HEK293 (cell line): ENCODE data around the gene KRTAP4-12.
"Not testable (repeated sequence)": the region's sequence is repeated elsewhere in the genome, so short reads cannot be mapped to it uniquely, and the experiment has no call there.

Source experiments
- CTCF ChIA-PET: fragments of 350-600 bp; formaldehyde crosslinking; extraction: SDS; loops from one replicate; lab custom pipeline; 2021; ENCODE audit warnings: antibody characterized with exemption; lab: Yijun Ruan, JAX
- POLR2A ChIA-PET: fragments of 300-600 bp; formaldehyde crosslinking; extraction: SDS; loops from one replicate; lab custom pipeline; 2020; ENCODE audit warnings: antibody characterized with exemption, inconsistent platforms; lab: Yijun Ruan, JAX
- H3K27ac ChIP-seq: fragments of 200-500 bp; sonication (Bioruptor generic); 2 replicates; pipeline ENCODE4 v1.5.1; 2014; ENCODE audit warnings: low read depth, low read length, control low read depth, inconsistent platforms; ENCODE audit errors: extremely low read depth
- H3K36me3 ChIP-seq, 2 experiments: fragments of 200-500 bp in 1 of 2; sonication (Bioruptor generic) in 1 of 2; 1 replicate in 1 of 2; 2 replicates in 1 of 2; pipeline ENCODE4 v1.5.1; 2014 to 2017; ENCODE audit warnings: inconsistent platforms in 2 of 2, low read length in 2 of 2; ENCODE audit not compliant: control insufficient read depth in 2 of 2, insufficient read depth in 1 of 2
- H3K4me1 ChIP-seq: fragments of 200-500 bp; sonication (Bioruptor generic); 2 replicates; pipeline ENCODE4 v1.5.1; 2014; ENCODE audit warnings: mild to moderate bottlenecking, low read length, inconsistent platforms; ENCODE audit not compliant: control insufficient read depth, insufficient read depth
- H3K4me3 ChIP-seq: 2 replicates; pipeline ENCODE4 v1.5.1; 2011; ENCODE audit warnings: low read depth, mild to moderate bottlenecking, control low read depth, low read length, moderate library complexity
- H3K9me3 ChIP-seq: fragments of 200-500 bp; sonication (Bioruptor generic); 2 replicates; pipeline ENCODE4 v1.5.1; 2014; ENCODE audit warnings: low read depth, low read length, inconsistent platforms; ENCODE audit not compliant: control insufficient read depth, insufficient read depth
- FEZF1 ChIP-seq: fragments of 450-650 bp; formaldehyde crosslinking; IDR thresholded peaks from 2 replicates; pipeline ENCODE4 v1.5.1; 2016; ENCODE audit warnings: missing biosample characterization, missing genetic modification characterization
- SCRT1 ChIP-seq: fragments of 450-650 bp; formaldehyde crosslinking; IDR thresholded peaks from 2 replicates; pipeline ENCODE4 v1.5.1; 2016; ENCODE audit warnings: missing biosample characterization, missing genetic modification characterization, borderline replicate concordance
- SCRT2 ChIP-seq: fragments of 450-650 bp; formaldehyde crosslinking; IDR thresholded peaks from 2 replicates; pipeline ENCODE4 v1.5.1; 2016; ENCODE audit warnings: missing biosample characterization, missing genetic modification characterization
- ZIC2 ChIP-seq: fragments of 450-650 bp; formaldehyde crosslinking; IDR thresholded peaks from 2 replicates; pipeline ENCODE4 v1.5.1; 2016; ENCODE audit warnings: missing biosample characterization, missing genetic modification characterization
- ZNF223 ChIP-seq: fragments of 450-650 bp; formaldehyde crosslinking; IDR thresholded peaks from 2 replicates; pipeline ENCODE4 v1.5.1; 2016; ENCODE audit warnings: missing biosample characterization, missing genetic modification characterization
- ZNF23 ChIP-seq: fragments of 450-650 bp; formaldehyde crosslinking; IDR thresholded peaks from 2 replicates; pipeline ENCODE4 v1.5.1; 2016; ENCODE audit warnings: missing biosample characterization, missing genetic modification characterization, borderline replicate concordance
- ZNF394 ChIP-seq: fragments of 450-650 bp; formaldehyde crosslinking; IDR thresholded peaks from 2 replicates; pipeline ENCODE4 v1.5.1; 2016; ENCODE audit warnings: missing biosample characterization, missing genetic modification characterization, mild to moderate bottlenecking, moderate library complexity, borderline replicate concordance
- ZNF549 ChIP-seq: fragments of 450-650 bp; IDR thresholded peaks from 2 replicates; pipeline ENCODE4 v1.5.1; 2018; ENCODE audit warnings: missing biosample characterization, missing genetic modification characterization, mild to moderate bottlenecking, inconsistent platforms, moderate library complexity
- ZNF585B ChIP-seq: fragments of 450-650 bp; formaldehyde crosslinking; IDR thresholded peaks from 2 replicates; pipeline ENCODE4 v1.5.1; 2016; ENCODE audit warnings: missing biosample characterization, missing genetic modification characterization
- ZNF629 ChIP-seq: fragments of 450-650 bp; formaldehyde crosslinking; IDR thresholded peaks from 2 replicates; pipeline ENCODE4 v1.5.1; 2017; ENCODE audit warnings: missing biosample characterization, missing genetic modification characterization
- ZXDB ChIP-seq: fragments of 450-650 bp; formaldehyde crosslinking; IDR thresholded peaks from 2 replicates; pipeline ENCODE4 v1.5.1; 2016; ENCODE audit warnings: missing biosample characterization, missing genetic modification characterization
- TF ChIP-seq, protein P1 (sequence below): fragments of 450-650 bp; formaldehyde crosslinking; IDR thresholded peaks from 2 replicates; pipeline ENCODE4 v1.5.1; 2016; ENCODE audit warnings: missing biosample characterization, missing genetic modification characterization
- TF ChIP-seq, protein P2 (sequence below): fragments of 450-650 bp; formaldehyde crosslinking; IDR thresholded peaks from 2 replicates; pipeline ENCODE4 v1.5.1; 2016; ENCODE audit warnings: missing biosample characterization, missing genetic modification characterization

The KRTAP4-12 gene

DNA sequence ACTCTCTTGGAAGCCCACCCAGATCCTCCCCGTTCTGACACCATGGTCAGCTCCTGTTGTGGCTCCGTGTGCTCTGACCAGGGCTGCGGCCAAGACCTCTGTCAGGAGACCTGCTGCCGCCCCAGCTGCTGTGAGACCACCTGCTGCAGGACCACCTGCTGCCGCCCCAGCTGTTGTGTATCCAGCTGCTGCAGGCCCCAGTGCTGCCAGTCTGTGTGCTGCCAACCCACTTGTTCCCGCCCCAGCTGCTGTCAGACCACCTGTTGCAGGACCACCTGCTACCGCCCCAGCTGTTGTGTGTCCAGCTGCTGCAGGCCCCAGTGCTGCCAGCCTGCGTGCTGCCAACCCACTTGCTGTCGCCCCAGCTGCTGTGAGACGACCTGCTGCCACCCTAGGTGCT is 18.6 kb downstream of the KRTAP4-12 start, which contains the start of gene KRTAP4-9:
Gene KRTAP4-9, plus strand, starts transcription at position 43 of the 400 bp plus-strand sequence. Its CDS starts 0 bp downstream, at position 43.
- H3K9me3 ChIP-seq, POLR2A ChIA-PET, H3K27ac ChIP-seq, H3K4me1 ChIP-seq, H3K4me3 ChIP-seq, H3K36me3 ChIP-seq, CTCF ChIA-PET: not testable (repeated sequence)
- TF ChIP-seq SCRT2 (tag by site-specific recombination) (peak; percentile 67), SCRT1 (tag by site-specific recombination) (peak; percentile 79; the same call in 1 of the 2 replicates)

DNA sequence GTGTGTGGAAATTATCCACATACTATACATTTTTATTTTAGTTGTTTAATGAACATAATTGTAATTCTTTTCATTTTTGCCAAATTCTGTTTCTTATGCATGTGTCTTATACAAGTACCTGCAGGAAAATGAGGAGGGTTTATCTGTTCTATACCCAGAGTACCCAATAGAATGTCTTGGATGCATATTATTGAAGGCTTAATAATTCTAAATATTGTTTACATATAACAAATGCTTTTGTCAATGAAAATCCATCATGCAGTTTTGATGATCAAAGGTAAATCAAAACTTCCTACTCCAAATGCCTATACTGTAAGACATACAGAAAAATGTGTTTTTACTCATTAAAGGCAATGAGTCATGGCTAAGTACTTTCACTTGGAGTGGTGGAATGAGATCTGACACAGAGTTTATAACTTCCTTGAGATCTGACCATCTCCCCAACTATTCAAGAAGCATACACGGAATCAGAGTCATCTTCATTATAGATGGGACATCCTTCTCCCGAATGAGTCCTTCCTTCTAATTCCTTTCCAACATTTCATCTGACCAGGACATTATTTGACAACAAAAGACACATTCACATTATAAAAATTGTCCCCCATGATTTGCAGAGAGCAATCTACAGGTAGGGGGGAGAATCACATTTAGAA is 19.5 kb downstream of the KRTAP4-12 start:
- H3K27ac ChIP-seq, POLR2A ChIA-PET, H3K36me3 ChIP-seq, H3K4me1 ChIP-seq, H3K4me3 ChIP-seq, CTCF ChIA-PET, H3K9me3 ChIP-seq: not testable (repeated sequence)

DNA sequence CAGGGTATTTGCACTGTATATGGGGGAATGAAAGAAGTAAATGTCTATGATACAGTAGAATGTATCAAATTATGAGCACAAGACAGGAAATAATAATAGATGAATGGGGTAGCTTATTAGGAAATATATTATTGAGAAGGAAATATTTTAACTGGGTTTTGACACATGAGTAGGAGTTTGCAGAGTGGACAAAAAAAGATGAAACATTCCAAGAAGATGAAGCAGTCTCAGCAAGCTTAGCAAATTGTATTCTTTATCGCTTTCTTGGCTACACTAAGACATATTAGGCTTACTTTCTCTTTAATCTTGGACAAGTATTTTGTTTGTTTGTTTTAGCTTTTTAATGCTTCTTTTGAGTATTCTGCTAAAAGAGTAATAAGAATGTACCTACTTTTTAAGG is 20.1 kb downstream of the KRTAP4-12 start:
- H3K27ac ChIP-seq = no peak overlapping the region
- CTCF ChIA-PET = no interaction called here
- TF ChIP-seq ZNF23 (tag by site-specific recombination) = no peak
- no peak for TF ChIP-seq ZNF585B (tag by site-specific recombination)
- TF ChIP-seq, protein P1, sequence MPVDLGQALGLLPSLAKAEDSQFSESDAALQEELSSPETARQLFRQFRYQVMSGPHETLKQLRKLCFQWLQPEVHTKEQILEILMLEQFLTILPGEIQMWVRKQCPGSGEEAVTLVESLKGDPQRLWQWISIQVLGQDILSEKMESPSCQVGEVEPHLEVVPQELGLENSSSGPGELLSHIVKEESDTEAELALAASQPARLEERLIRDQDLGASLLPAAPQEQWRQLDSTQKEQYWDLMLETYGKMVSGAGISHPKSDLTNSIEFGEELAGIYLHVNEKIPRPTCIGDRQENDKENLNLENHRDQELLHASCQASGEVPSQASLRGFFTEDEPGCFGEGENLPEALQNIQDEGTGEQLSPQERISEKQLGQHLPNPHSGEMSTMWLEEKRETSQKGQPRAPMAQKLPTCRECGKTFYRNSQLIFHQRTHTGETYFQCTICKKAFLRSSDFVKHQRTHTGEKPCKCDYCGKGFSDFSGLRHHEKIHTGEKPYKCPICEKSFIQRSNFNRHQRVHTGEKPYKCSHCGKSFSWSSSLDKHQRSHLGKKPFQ (tag by site-specific recombination) = no peak
- no peak for TF ChIP-seq FEZF1 (tag by site-specific recombination)
- TF ChIP-seq, protein P2, sequence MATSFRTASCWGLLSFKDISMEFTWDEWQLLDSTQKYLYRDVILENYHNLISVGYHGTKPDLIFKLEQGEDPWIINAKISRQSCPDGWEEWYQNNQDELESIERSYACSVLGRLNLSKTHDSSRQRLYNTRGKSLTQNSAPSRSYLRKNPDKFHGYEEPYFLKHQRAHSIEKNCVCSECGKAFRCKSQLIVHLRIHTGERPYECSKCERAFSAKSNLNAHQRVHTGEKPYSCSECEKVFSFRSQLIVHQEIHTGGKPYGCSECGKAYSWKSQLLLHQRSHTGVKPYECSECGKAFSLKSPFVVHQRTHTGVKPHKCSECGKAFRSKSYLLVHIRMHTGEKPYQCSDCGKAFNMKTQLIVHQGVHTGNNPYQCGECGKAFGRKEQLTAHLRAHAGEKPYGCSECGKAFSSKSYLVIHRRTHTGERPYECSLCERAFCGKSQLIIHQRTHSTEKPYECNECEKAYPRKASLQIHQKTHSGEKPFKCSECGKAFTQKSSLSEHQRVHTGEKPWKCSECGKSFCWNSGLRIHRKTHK = no peak
- TF ChIP-seq ZNF549 (tag by site-specific recombination) = no peak
- no peak for TF ChIP-seq ZNF629 (tag by site-specific recombination)
- TF ChIP-seq ZXDB = no peak
- TF ChIP-seq ZNF223 (tag by site-specific recombination) = no peak
- TF ChIP-seq ZNF394 = no peak
- TF ChIP-seq, all 188 proteins: peak for 0

DNA sequence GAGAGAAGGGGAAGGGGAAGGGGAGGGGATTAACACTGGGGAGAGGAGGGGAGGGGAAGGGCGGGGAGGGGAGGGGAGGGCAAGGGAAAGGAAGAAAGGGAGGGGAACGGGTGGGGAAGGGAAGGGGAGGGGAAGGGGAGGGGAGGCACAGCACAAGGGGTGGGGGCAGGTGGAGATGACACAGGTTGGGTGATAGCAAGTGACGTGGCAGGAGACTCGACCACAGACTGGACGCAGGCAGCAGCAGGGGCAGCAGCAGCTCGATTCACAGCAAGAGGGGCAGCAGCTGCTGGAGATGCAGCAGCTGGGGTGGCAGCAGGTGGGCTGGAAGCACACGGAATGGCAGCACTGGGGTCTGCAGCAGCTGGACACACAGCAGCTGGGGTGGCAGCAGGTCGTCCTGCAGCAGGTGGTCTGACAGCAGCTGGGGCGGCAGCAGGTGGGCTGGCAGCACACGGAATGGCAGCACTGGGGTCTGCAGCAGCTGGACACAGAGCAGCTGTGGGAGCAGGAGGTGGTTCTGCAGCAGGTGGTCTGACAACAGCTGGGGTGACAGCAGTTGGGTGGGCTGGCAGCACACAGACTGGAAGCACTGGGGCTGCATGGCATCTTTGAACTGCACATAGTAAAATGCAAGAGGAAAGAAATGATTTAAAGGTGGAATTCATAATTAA is 22.3 kb downstream of the KRTAP4-12 start, which contains the start of gene KRTAP4-16:
Gene KRTAP4-16, minus strand, starts transcription at position 624 of the 674 bp plus-strand sequence. Its CDS starts 0 bp downstream, at position 624.
- H3K9me3 ChIP-seq = no peaks in the 10 kb centered on the region
- H3K36me3 ChIP-seq = no peaks in the 10 kb centered on the region
- H3K4me1 ChIP-seq = no peaks in the 10 kb centered on the region
- TF ChIP-seq ZNF629 (tag by site-specific recombination) (no peak), ZIC2 (tag by site-specific recombination) (peak; percentile 63)
- no peak within 1 kb of the TSS for H3K4me3 ChIP-seq
- ChIA-PET POLR2A (no interaction called here), CTCF (no interaction called here)
- H3K27ac ChIP-seq = no peak within 1 kb of the TSS

More for the DNA sequence above, 20.1 kb downstream of the KRTAP4-12 start:
- POLR2A ChIA-PET = no interaction called here
- Histone ChIP-seq H3K9me3 (no peaks in the 10 kb centered on the region), H3K4me3 (no peak overlapping the region), H3K36me3 (no peaks in the 10 kb centered on the region), H3K4me1 (no peaks in the 10 kb centered on the region)

DNA sequence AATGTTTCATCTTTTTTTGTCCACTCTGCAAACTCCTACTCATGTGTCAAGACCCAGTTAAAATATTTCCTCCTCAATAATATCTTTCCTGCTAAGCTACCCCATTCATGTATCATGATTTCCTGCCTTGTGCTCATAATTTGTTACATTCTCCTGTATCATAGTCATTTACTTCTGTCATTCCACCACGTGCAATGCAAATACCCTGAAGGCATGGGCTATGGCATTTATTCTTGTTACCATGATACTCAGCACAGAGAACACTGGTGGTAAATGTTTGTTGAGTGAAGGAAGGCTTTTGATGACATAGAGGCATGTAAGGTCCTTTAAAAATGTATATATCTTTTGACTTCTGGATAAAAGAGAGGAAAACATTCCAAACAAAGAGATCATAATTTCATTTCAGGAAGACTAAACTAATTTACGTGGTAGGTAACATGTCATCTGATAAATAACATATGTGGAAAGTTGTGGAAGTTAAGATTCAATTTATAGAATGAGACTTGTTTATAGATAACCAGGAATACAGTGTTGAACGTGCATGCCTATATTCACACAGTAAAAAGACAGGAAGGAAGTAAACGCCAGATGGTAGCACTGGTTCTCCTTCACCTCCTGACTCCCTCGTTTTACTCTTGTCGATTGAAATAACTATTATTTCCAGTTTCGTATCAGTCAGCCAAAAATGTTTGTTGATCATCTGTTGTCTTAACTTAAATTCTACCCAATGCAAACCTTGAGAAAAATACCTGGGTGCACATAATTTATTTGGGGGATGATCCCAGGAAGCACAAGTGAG is 24.1 kb downstream of the KRTAP4-12 start:
- H3K4me1 ChIP-seq, CTCF ChIA-PET, H3K27ac ChIP-seq, H3K4me3 ChIP-seq, H3K9me3 ChIP-seq, POLR2A ChIA-PET, H3K36me3 ChIP-seq: not testable (repeated sequence)
